ENCODE measurements around the gene WWC2. TPM values are rescaled to one million over a fixed set of nuclear protein-coding genes. Genes with fewer than 3 reads are reported as not detected.
A peak's percentile ranks its signal among the peaks of the same experiment; 100 is the strongest.

WWC2 gene
- total RNA-seq, 4 donors from 2014 or later: 33.7 to 48.3 (median 42.9) TPM

- TF ChIP-seq CTCF (IDR thresholded peaks at IDR 0.05): no peak
- ATAC-seq (ENCODE audit: low FRiP score): peak; percentile 16
Observed at GRCh38 chr4:183337349-183337748, 238.3 kb downstream of the WWC2 start.

GRCh38 chr4:183337833-183338232 is 238.8 kb downstream of the WWC2 start:
- TF ChIP-seq CTCF (IDR thresholded peaks at IDR 0.05): no peak
- no peak for DNase-seq (ENCODE audit: low spot score)
- ATAC-seq (ENCODE audit: low FRiP score): no peak

More at GRCh38 chr4:183337349-183337748, 238.3 kb downstream of the WWC2 start:
- DNase-seq (ENCODE audit: low spot score): no peak

- no peak for TF ChIP-seq CTCF (IDR thresholded peaks at IDR 0.05)
- DNase-seq (ENCODE audit: low spot score): no peak
- peak; percentile 29 for ATAC-seq (ENCODE audit: low FRiP score)
Observed at GRCh38 chr4:183342541-183343533, 243.8 kb downstream of the WWC2 start.

- ATAC-seq (ENCODE audit: low FRiP score) (no peak), DNase-seq (ENCODE audit: low spot score) (no peak)
- no peak for TF ChIP-seq CTCF (IDR thresholded peaks at IDR 0.05)
Observed at GRCh38 chr4:183343730-183344129, 244.7 kb downstream of the WWC2 start.

GRCh38 chr4:183344523-183345255 is 245.6 kb downstream of the WWC2 start:
- TF ChIP-seq CTCF (IDR thresholded peaks at IDR 0.05): no peak
- ATAC-seq (ENCODE audit: low FRiP score) (no peak), DNase-seq (ENCODE audit: low spot score) (no peak)

DNA sequence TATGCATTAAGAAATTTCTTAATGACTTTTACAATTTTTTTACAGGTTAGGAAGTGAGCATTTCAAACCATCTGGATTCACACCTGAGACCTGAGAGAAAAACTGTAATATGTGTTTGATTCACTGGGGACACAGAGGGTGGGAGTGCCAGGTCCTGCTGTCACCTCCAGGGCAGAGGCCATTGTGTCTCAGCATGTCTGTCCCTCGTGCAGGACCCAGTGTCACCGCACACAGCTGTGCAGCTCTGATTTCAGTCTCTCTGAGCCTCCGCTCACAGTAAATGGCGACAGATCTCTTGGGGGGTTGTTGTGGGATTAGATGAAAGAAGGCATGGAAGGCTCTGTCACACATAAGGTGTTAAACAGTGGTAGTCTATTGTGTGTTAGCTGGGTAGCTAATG is 246.2 kb downstream of the WWC2 start:
- ATAC-seq (ENCODE audit: low FRiP score): no peak
- DNase-seq (ENCODE audit: low spot score): no peak
- TF ChIP-seq CTCF (IDR thresholded peaks at IDR 0.05): no peak
